Forelimb muscle (tissue), 1 donor: ENCODE measurements around the gene SLIT3. TPM values are rescaled to one million over a fixed set of nuclear protein-coding genes. Genes with fewer than 3 reads are reported as not detected.

ENCODE experiments used
- DNase-seq: peaks from one replicate; pipeline ENCODE4 v3.0.0-alpha.2; 2013; ENCODE audit warnings: low read depth
- polyA plus RNA-seq: library from polyadenylated mRNA; unstranded; fragments of 120-200 nt; gene quantifications from one replicate; pipeline ENCODE4 v1.2.1, GENCODE V29; 2013; ENCODE audit not compliant: insufficient read length

Gene SLIT3
- polyA plus RNA-seq, 1 donor: 6.8 TPM

DNA sequence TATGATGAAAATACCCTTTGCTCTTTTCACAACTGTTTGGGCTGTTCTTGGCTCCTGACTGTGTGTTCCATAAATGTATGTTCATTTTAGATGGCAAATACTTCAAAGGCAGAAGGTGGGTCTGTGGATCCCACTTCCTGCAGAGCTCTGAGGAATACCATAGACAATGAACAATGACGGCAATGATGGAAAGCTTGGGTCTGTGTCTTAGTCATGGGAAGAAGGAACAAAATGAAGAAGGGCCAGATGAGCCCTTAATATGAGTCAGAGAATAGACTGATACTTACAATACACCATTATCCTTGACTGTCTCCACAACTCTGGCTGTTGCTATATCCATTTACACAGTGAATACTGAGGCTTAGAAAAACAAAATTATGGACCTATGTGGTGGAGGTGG lies 126.0 kb downstream of the SLIT3 start:
- DNase-seq: no peak

DNA sequence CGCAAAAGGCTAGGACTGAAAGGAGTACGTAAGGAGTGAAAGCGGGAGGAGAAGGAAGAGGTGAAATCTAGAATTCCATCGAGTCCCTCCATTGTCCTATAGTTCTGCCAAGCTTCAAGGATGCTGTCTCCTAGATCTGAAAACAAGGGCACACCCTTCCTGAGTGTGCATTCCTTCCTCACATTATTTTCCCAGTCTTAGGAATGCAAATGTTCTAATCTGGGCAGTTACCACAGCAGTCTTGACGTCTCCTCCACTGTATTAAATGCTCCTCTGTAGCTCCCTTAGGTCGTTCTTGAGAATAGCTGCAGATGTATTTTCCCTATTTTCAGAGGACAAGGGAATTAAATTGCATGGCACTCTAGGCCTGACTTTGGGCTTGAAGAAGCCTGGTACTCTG lies 127.6 kb downstream of the SLIT3 start:
- no peak for DNase-seq

DNA sequence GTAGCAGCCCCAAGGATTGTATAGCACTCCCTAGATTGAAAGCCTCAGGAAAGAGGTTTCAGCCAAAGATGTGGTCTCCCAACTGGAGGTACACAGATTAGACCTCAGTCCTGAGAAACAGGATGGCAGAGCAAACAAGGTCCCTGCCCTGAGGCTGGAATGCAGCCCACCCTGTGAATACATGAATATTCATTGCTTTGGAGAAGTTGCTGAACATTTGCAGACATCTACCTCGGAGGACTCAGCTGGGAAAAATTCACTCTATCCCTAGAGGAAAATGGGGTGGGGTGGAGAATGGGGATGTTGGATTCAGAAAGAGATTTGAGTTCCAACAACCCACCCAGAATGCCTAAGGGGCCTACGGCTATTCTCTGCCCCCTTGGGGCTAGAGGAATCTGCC lies 129.4 kb downstream of the SLIT3 start:
- no peak for DNase-seq

DNA sequence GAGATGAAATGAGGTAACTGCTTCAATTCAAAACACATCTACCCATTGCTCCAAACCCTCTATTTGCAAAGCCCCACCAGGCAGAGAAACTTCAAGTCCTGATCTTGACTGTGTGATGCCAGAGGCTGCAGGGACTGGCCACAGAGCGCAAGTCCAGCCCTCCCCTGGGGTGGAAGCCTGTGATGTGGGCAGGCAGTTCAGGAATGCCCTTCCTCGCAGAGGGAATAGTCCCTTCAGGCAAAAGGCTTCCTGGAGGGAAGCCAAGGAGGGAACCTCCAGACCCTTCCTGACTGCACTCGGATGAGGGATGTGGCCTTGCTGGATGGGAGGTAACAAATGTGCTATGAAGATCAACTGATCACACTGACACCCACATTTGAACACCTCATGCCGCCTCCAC lies 131.2 kb downstream of the SLIT3 start:
- DNase-seq: no peak

DNA sequence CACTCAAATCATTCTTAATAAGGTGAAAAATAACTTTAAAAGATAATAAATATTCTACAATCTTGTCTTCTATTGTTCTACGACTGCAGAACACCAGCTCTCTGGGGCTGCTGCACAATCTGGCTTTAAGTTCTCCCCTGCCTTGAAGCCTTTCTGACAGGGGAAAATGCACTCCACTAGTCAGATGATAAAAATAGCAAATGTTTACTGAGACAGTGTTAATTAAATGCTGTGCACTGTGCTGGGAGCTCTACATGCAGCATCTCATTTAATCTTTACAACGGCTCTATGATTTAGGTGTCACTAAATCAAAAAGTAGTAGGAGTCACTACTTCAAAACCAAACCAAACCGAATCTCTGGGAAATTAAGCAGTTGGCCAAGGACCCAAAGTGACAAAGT lies 132.7 kb downstream of the SLIT3 start:
- no peak for DNase-seq

DNA sequence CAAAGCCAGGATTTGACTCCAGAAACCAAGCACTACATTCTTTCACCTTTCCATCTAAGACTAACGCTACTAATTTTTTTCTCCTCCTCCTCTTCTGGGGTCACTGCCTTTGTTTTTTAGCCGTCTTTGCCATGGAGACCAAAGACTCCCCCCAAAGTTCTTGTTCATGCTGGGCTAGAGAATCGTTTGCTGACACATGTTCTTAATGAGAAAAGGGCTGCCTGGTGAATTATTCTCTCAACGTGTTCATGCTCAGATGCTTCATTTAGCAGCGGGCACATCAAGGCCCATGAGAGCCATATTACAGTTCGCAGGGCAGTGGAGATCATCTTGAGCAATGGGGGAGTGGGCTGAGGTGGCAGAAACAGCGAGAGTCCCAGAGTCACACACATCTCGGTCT lies 134.9 kb downstream of the SLIT3 start:
- no peak for DNase-seq

DNA sequence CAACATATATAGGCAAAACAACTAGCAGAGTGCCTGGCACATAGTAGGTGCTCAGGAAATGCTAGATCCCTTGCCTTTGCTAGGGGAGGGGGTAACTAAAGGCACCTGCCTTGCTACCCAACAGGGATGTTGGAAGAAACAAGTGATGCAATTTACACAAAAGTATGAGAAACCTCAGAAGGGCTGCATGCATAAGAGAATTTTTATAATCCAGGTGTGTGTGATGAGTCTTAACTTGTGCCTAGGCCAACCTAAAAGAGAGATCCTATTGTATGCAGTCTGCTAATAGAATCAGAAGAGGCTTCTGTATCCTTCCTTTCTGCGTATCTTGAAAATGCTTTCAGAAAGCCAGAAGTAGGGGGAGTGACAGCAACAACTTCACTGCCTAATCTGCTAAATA lies 135.9 kb downstream of the SLIT3 start:
- DNase-seq: no peak

DNA sequence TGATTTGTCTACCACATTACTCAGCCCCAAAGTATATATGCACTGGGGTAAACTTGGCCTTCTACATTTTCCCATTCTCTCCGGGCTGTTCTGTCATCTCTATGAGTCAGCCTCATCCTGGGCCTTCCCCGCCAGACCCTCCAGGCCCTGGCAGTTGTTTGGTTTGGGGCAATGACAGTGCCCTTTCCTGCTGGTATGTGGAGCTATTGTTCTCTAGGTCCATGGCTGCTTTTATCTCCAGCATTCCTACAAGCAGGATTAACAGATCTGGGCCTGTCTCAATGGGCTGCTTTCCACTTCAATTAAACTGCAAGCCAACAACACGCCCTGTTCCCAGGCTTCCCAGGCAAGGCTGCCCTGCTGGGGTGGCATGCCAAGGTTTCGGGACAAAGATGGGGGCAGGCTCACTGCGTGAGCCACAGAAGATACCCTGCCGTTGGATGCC lies 136.4 kb downstream of the SLIT3 start:
- DNase-seq: no peak

DNA sequence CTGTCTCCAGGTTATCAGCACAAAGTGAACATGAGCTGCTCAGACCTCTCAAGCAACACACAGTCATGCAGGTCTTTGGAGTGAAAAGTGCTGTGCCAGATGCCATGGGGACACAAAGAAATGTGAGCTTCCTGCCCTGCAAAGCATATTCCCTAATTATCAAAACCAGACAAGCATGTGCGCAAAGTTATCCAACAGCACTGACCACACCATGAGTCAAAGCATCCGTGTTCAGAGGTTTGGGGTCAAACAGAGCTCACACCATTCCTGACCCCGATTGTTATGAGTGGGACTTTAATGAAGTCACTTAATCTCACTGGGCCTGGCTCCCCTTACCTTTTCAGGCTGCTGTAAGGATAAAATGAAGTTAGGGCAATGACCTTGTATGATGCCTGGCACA lies 138.5 kb downstream of the SLIT3 start:
- no peak for DNase-seq

DNA sequence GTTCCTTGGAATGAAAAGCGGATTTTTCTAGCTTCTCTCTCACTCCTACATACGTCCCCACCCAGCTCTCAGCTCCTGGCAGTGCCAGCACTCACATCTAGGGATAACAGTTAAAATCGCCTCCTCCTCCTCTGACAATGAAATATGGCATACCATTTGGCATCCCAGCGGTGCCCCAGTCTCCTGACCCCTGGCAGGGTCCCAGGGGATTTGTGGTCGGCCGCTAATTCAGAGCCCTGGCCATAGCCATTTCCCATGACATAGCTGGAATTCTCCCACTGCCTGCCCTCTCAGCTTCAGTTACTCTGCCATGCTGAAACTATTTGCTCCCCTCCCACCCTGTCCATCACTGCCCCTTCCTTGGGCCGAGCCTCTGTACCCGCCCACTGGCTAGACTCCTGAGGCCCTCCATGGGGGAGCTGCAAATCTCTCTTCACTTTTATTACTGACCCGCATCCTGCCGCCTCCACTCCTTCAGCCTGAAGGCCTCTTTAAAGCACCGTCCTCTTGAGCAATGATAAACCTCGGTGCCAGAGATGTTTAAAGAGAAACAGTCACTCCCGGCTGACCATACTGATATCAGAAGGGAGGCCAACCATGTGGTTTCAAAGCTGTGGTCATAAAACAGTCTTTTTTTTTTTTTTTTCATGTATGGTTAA lies 139.8 kb downstream of the SLIT3 start:
- DNase-seq: no peak

DNA sequence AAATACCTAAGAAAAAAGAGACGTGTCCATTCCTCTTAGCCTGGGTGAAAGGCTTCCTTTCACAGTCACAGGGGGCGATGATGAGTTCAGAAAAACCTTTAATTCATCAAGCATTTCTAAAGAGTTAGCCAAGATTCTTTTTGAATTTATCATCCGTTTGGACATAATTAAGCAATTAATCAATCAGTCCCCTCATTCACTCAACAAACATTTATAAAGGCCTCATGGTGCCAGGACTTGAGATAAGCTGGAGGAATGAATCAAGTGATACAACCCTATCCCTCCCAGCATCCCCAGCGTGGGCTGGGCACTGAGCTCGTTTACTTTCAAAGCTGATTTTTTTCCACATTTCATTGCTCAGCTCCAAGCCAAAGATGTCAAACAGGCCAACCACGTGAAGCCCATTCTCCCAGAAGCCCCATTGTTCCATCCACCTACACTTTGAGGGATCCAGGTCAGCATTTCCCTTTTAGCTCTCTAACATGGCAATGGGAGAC lies 140.5 kb downstream of the SLIT3 start:
- DNase-seq: no peak

DNA sequence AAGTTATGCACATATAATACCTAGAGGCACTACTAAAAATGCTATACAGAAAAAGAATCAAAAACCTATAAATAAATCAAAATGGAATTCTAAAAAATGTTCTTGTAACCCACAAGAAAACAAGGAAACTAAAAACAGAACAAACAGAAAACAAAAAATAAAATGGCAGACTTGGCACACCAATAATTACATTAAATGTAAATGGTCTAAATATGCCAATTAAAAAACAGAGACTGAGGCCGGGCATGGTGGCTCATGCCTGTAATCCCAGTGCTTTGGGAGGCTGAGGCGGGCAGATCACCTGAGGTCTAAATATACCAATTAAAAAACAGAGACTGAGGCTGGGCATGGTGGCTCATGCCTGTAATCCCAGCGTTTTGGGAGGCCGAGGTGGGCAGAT lies 142.2 kb downstream of the SLIT3 start:
- no peak for DNase-seq

DNA sequence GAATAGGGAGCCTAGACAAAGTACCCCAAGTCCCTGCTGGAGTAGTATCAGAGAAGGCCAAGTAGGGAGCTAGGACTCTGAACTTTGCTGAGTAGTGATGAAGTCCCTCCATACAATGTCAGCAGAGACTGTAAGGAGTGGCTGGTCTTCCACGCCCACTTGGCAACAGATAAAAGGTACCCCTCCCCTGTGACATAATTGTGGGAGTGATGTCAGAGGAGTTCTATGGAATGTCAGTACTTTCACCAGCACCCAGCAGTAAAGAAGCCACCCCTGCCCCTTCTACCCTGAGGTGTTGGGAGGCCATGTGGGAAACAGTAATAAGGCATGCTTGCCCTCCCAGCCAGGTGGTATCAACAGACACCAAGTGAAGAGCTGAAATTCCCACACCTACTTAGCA lies 143.9 kb downstream of the SLIT3 start:
- DNase-seq: no peak

DNA sequence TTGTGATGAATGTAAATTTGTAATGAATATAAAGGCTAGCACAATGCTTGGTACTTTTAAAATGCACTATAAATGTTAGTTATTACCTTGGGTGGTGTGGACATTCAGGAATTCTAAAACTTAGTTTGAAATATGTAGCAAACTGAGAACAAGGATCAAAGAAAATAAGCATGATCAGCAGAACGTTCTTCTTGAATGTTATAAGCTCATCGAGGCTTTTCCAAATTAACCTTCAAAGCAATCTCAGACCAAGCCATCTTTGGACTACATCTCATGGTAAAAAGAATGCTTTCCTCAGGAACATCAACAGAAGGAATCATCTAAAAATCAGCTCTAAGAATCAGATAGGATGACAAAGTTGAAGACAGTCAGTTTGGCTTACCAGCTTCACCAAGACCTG lies 146.3 kb downstream of the SLIT3 start:
- no peak for DNase-seq

DNA sequence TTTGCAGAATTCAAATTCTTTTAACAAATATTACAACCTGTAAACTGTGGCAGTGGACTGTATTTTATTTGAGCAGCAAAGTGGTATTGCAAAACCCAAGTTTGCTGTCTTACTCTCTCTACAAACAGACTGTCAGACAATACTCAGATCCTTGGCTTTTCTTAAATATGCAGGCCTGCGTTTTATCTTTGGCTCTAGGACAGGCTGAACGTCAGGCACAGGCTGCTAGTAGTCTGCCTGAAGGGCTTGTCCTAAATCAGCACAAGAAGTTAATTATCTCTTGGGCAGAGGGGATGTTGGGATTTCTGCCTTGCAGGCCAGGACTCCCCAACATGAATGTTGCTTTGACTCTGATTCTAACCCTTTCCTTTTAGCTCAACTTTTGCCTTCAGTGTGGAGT lies 147.5 kb downstream of the SLIT3 start:
- DNase-seq: no peak

DNA sequence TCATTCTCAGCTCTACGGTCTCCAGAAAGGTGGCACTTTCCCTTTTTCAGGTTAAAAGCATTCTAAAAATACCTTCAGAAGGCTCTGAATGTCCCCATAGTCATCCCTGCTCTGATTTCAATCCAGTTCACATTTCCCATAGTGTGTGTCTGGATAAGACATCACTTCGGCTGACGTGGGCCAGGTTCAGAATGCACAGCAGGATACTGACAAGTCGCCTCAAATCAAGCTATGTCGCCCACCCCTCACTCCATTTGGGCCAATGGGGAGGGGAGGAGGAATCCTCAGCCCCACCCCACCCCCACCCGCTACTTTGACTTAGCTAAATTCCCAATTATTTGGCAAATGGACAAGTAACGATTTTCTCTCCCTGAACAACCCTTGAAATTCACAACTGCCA lies 148.0 kb downstream of the SLIT3 start:
- DNase-seq: no peak

DNA sequence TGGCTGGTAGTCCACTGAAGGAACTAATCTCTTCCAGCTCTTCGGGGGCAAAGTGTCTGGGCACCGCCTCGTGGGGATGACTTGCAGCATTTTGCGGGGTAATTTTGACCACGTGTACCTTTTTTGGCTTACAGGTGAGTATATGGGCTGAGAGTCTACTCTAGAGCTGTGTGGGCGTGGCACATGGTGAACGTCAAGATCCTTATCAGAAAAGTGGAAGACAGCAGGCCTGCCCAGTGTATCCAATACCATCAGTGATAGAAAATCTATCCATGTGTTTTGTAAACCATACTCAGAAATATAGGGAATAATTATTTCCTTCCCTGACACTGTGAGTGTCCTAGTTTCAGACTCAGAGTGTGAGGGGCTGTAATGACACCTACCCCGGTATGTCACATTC lies 148.5 kb downstream of the SLIT3 start:
- no peak for DNase-seq

DNA sequence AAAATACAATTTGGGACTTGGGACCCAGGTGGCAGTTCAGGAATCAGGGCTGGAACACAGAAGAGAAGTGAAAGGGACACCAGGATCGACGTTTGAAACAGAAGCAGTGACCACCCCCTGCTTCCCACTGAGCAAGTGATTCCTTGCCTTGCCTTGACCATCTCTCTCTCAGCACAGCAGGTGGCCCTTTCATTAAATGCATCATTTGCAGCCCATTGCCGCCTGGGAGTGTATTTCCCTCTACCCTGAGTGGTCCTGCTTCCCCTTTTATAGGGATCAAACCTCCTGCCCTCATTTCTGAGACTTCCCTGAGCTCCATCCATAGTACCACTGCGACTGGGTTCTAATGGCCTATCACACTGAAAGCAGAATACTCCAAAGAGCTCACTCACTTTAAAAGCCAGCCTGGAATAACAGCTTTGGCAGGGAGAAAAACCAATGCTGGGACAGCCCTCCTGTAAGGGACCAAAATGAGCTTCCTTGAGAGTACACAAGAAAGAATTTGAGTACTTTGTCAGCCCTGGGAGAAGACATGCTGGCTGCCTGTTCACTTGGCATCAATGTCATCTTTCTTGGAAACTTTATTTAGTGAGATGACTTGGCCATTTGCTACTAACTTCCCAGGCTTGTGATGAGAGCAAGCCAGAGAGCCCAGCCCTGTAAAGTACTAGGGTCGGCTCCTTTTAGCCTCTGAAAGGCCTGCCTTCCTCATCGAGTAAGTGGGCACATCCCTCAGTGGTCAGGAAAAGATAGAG lies 149.7 kb downstream of the SLIT3 start:
- no peak for DNase-seq

DNA sequence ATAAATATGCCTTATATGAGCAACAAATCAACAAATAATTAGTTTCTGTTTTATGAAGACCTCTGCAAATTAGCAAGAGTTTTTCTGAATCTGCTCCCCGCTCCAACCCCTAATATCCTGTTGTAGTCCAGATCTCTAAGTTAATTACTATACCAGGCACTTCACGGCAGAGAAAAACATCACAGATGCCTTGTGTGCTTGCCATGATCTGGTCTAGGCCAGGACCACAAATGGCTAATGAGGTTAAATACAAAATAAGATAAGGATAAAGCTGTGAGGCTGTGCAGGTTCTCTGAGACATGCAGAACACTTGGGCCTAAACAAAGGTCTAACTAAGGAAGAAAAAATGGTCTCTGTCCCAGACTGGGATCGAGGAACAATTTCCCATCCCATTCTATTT lies 150.8 kb downstream of the SLIT3 start:
- DNase-seq: no peak

DNA sequence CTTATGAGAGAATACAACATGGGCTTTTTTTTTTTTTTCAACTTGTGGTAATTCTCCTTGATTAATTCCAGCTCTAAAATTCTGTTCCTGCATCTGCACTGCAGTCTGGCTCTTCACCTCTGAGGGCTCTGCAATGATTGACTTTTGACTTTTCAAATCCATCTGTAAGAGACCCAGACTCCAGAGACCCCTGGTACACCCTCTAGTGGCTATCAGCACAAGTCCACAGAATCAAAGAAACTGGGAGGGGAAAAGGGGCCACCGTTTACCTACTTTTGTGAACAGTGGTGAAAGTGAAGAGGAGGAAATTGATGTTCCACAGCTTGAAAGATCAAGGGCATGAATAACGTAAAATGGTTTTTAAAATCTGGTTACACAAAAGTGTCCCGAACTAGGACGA lies 151.6 kb downstream of the SLIT3 start:
- DNase-seq: no peak

DNA sequence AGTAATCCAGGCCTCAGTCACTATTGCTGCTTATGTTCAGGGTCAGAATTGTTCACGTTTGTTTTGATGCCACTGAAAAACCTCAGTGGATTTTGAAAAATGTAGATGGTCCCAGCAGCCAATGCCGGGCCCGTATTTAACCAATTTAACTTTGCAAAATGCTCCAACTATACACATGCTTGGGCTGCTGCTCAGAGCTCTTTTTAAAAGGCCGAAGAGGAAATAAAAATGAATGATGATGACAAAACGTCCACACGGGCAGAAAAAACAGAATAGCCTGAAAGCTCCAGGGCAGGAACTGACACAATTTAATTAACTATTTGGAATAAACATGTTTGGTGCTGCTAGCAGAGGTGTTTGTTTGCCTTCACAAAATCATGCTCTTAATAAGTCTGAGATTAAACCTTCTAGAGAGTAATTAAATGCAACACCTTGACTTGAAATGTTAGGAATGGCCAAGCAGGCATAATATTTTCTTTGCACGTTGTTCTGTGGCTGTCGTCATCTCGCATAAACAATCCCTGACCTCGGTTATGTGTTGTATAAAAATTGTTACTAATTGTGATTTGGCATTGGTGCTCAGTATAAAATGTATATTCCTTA lies 152.7 kb downstream of the SLIT3 start:
- DNase-seq: no peak

DNA sequence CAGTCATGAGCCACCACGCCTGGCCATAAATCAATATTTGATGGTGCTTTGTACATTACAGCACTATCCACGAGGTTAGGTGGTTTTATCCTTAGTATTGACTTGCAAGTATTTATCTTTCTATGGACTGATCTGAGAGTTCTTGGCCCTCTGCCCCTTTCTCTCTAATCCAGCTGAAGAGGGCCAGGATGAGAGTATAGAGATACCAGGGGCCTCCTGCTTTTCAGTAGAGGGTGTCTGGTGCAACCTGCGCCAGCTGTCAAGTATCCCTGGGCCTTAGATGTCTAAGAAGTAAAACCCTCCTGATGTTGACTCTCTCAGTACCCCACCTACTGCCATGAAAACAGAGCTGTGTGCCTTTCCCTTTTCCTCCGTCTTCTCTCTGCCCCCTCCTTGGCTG lies 153.4 kb downstream of the SLIT3 start:
- DNase-seq: no peak

DNA sequence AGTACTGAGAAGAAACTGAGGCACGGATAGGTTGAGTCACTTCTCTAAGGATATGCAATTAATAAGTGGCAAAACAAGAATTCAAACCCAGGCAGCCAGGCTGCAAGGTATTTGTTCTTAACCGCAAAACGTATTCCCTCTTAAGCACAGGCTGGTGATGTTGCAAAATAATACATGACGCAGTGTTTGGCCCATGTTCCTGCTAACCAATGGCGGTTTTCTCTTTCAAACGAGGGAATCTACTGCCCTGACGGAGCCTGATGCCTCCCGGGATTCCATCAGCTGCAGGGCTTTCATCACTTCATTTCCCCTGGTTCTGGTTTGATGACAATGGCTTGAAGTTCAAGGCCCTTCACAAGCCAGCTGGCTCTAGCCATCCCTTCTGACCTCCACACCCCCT lies 154.8 kb downstream of the SLIT3 start:
- DNase-seq: no peak
